Jurkat, Clone E6-1 (cell line): ENCODE measurements around the gene HS2ST1.
A peak's percentile ranks its signal among the peaks of the same experiment; 100 is the strongest.
"Not testable (repeated sequence)": the region's sequence is repeated elsewhere in the genome, so short reads cannot be mapped to it uniquely, and the experiment has no call there.

Experiments
- DNase-seq: peaks from one replicate; pipeline ENCODE4 v3.0.0-alpha.2; 2011; ENCODE audit warnings: low read depth, low spot score
- H3K4me3 ChIP-seq: 2 replicates; pipeline ENCODE4 v1.5.1; 2011; ENCODE audit warnings: mild to moderate bottlenecking, low read length, control low read depth, moderate library complexity

Gene HS2ST1

DNA sequence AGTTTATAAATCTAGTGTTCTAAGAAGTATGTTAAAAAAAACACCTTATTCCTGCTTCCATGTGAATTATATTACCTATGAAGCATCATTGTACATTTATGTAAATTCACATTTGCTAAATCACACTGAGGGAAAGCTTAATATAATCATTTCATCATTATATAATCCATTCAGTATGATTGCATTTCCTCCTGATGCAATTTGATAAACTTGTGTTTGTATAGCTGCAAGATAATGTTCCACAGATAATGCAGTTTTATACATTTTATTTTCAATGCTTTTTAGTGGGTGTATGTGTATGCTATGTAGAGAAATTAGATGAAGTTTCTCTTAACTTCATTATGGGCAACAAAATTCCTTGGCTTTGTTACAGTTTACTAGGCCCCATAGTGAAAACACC, 79.6 kb downstream of the HS2ST1 start:
- no peak overlapping the region for H3K4me3 ChIP-seq
- DNase-seq, result no peak

DNA sequence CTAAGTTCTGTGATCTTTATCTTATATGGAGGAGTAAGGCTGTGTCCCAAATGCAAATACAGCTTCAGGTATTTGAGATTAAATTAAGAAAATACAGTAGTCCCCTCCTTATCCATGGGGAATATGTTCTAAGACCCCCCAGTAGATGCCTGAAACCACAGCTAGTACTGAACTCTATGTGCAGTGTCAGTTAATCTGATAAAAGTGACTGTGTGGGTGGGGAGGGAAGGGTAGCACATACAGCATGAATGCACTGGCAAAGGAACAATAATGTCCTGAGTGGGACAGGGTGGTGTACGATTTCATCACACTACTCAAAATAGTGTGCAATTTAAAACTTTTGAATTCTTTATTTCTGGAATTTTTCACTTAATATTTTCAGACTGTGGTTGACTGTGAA, 83.1 kb downstream of the HS2ST1 start:
- H3K4me3 ChIP-seq, result no peak overlapping the region
- DNase-seq, result no peak

DNA sequence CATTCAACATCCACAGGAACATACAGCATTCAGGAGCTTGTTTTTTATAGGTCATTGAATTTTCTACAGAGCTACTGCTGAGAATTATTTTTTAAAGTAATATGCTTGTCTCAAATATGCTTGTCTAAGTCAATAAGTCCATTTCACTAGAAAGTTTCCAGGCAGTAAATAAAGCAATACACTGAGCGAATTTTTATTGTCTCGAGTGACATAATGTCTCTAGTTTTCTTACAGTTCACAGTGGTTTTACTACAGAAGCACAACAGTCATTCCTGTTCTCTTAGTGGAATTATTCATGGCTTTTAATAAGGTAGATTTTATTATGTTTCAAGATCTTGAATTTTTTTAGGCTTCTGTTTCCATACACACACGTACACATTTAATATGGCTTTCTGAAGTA, 83.8 kb downstream of the HS2ST1 start:
- DNase-seq, result no peak
- no peak overlapping the region for H3K4me3 ChIP-seq

DNA sequence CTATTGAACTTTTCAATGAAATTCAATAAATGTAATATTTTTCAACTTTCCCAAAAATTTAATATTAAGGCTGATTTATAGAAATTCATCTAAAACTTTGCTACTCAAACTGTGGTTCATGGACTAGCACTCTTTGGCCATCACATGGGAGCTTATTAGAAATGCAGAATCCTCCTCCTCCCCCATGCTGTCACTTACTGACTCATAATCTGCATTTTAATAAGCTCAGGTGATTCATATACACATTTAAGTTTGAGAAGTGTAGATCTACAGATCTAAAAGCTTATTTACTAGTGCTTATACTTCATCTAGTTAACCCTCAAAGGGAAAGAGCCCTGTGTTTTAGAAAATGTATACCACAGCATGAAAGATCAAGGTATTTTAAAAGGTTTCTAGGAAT, 84.3 kb downstream of the HS2ST1 start:
- no peak overlapping the region for H3K4me3 ChIP-seq
- no peak for DNase-seq

DNA sequence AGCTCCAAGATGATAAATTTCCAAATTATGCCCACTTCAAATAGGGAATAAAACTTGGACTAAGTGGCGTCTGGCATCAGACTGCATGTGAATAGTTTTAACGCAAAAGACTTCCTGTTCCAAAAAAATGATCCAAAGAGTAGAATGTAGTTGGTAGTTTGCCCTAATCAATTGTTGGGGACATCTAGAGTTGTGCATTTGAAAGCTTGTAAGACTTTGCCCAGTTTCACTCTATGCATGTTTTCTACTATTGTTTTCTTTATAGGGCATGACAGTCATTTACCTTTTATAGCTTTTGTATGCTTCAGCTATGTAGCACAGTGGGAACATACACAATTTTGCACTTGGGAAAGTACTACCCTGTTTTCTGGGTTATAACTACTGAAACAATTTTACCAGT, 86.0 kb downstream of the HS2ST1 start:
- no peak for DNase-seq

DNA sequence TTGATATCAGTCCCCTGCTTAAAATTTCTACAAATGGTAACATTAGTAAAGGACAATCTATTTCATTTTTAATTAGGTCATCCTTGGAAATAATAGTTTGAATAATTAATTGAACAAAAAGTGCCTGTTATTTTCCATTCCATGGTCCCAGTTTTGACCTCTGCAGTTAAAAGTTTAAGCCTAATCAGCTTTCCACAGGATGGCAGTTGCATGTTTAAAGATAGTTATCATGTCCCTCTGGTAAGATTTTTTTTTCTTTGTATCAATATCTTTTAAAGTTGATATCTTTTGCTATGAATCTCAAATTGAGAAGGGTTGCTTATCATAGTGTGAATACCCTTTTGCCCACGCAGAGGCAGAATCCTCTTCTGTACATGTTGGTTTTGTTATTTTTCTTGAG, 90.4 kb downstream of the HS2ST1 start:
- no peak overlapping the region for H3K4me3 ChIP-seq
- DNase-seq, result no peak

More for the DNA sequence above, 86.0 kb downstream of the HS2ST1 start:
- no peak overlapping the region for H3K4me3 ChIP-seq

DNA sequence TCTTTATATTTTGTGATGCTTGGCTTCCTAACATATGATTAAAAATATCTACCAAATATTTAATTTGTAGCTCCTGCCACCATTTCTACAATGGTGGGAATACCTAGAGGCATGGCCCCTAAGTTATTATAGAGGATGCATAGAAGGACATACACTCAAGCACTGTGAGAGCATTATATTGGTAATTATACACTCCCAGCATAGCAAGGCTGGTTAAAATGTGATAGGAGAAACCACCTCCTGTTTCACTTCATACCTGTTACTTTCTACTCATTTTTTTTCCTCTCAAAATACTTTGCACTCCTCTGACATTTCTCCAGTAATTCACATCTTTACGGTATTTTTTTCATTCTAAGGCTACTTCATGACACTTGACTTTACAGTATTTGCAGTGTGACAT, 92.9 kb downstream of the HS2ST1 start:
- H3K4me3 ChIP-seq, result no peak overlapping the region
- DNase-seq, result no peak

DNA sequence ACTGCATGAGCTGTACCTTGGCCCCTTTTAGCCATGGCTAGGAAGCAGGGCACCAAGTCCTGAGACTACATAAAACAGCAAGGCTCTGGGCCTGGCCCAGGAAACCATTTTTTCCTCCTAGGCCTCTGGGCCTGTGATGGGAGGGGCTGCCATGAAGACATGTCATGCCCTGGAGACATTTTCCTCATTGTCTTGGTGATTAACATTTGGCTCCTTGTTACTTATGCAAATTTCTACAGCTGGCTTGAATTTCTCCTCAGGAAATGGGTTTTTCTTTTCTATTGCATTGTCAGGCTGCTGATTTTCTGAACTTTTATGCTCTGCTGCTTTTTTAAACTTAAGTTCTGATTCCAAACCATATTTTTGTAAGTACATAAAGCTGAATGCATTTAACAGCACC, 99.0 kb downstream of the HS2ST1 start:
- not testable (repeated sequence) for DNase-seq, H3K4me3 ChIP-seq

DNA sequence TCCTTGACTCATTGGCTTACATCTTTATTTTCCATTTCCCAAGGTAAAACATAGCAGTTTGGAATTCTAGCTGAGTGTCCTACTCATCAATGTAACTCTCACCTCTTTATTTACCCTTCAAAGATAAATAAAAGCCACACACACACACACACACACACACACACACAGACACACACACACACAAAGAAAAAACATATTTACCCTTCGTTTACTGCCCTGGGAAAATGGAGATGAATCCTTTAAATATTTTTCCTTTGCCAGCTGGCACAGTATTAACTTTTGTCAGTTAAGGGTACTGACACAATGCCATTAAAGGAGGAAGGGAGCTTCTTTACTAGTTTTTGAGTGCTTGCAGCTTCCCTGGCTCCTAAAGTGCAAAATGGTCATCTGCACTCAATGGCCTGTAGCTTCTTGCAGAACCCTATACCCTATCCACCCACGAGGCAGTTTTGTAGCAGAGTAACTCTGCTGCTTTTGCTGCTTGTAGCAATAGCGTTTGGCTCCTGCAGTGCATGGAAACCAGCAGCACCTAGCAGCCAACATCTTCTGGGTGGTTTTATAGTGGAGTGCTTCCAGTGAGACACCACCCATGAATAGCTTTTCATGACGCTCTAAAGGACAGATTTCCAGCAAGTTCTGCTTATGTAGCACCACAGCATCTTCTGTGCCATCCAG, 103.7 kb downstream of the HS2ST1 start:
- no peak for DNase-seq
- H3K4me3 ChIP-seq, result no peak overlapping the region

DNA sequence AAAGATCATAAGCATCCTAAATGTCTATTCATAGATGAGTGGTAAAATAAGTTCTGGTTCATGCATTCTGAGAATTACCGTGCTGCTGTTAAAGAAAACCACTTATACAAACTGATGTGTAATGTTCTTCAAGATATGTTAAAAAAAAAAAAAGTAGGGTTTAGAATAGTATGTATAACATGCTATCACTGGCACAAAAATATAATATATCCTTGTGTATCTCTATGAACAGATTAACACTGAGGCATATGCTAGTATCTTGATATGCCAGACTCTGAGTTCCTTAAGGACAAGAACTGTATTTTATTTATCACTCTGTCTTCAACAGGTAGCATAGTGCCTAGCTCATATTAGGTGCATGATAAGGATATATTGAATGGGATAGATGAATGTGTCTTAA, 108.9 kb downstream of the HS2ST1 start:
- no peak overlapping the region for H3K4me3 ChIP-seq
- DNase-seq, result no peak

DNA sequence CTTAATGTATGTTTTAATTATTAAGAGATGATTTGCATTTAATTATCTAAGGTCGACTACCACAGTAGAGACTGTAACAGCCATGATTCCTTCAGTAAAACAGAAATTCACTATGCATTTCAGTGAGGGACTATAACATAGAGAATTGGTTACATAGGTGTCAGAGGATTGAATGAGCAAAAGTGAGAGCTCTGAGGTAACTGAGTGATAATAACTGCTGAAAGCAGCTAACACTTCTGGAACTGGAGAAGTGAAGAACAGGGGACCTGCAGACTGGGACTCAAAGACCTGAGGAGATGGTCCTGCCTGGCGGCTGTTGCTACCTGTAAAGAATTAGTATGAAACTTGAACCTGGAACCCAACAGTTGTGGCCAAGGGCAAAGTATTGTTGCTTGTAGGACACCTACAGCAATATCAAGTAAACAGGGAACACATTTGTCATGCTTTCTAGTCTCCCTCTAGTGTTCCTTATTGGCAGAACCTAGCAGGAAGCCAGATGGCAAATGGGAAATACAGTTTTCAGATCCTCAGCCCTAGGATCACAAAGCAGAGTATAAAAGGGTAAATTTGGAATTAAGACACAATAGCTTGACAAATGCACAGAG, 110.6 kb downstream of the HS2ST1 start:
- no peak overlapping the region for H3K4me3 ChIP-seq
- DNase-seq, result peak; percentile 50

DNA sequence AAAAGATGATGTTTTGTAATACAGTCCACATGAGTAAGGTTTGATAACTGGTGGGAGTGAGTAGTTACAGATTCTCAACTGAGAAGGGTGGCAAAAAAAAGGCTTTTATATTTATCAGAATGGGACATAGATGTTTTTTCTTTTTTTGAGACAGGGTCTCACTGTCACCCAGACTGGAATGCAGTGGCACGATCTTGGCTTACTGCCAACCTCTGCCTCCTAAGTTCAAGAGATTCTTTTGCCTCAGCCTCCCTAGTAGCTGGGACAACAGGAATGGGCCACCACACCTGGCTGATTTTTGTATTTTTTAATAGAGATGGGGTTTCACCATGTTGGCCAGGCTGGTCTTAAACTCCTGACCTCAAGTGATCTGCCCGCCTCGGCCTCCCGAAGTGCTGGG, 113.1 kb downstream of the HS2ST1 start:
- not testable (repeated sequence) for H3K4me3 ChIP-seq

DNA sequence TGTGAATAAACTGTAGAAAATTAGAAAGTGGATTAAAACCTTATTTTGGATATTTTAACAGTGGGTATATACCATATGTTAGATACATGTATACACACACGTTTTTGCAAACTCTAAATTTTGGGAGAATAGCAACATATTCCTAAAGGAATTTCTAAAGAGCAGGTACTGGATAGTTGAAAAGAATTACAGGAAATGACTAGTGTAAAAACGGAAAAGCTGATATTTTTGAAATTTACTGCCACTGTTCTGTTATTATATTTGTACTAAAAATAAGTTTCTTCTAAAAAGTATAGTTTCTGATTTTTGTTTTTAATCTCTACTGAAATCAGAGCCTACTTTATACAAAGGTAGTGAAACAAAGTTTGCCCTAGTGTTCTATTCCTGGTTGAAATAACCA, 114.1 kb downstream of the HS2ST1 start:
- H3K4me3 ChIP-seq, result no peak overlapping the region
- DNase-seq, result no peak

More for the DNA sequence above, 113.1 kb downstream of the HS2ST1 start:
- not testable (repeated sequence) for DNase-seq

DNA sequence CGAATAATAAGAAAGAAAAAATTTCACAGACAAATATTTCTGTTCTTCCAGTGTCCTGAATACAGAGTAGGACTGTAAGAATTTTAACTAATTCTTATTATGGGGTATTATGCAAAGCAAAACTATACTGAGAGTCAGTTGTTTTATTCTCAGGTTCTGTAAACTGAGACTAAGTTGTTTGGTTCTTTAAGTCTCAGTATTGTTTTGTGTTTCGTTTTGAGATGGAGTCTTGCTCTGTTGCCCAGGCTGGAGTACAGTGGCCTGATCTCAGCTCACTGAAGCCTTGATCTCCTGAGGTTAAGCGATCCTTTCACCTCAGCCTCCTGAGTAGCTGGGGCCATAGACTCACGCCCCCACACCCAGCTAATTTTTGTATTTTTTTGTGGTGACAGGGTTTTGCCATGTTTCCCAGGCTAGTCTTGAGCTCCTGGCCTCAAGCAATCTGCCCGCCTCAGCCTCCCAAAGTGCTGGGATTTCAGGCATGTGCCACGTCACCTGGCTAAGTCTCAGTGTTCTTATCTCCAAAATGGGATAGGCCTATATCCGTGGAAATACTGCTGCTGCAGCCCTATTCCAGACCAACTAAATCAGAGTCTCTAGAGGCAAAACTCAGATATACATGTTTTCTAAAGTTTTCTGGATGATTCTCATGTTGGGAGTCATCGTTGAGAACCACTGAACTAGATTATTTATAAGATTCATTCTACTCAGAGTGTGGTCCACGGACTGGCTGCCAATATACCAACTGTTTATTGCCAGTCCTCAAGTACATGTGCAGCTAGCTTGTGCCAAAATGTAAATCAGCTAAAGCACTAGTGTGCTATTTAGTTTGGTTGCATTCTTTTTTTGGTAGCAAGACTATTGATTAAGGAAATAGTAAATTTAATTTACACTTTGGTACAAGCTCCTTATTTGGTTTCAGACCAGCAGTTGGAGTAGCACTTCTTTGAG, 116.6 kb downstream of the HS2ST1 start:
- no peak for DNase-seq
- no peak overlapping the region for H3K4me3 ChIP-seq

DNA sequence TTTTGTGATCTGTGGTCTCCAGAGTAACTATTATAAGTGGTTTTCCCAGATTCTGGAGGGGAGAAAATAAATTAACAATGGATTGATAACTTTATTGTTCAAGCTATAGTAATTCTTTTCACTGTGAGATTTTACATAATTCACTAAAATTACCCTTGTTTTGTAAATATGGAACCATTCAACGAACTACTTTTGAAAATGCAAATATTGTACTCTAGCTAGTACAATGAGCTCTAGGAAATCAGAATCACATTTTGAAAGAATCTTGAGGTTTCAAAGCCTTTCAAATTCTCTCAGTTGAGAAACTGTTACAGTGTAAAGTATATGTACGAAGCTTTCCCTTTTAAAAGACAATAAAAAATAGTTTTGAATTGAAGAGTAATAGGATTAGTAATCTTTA, 119.9 kb downstream of the HS2ST1 start:
- no peak overlapping the region for H3K4me3 ChIP-seq
- no peak for DNase-seq

DNA sequence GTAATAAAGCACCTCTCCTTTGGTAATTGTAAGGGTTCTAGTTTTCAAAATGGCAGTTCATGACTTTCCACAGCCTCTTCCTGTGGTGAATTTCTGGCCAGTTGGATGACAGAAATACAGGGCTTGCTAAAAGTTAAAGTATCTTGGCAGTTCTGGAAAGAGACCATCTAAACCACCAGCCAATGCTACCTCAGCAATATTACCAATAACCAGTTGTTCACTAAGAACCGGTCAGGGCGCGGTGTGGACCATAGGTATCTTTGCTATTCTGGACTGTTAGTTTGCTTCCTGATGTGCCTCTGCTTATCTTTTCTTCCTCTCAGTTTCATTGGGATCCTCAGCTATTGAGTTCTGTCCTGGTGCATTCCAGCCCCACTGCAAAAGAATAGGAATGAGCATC, 124.7 kb downstream of the HS2ST1 start:
- no peak for DNase-seq
- H3K4me3 ChIP-seq, result no peak overlapping the region

DNA sequence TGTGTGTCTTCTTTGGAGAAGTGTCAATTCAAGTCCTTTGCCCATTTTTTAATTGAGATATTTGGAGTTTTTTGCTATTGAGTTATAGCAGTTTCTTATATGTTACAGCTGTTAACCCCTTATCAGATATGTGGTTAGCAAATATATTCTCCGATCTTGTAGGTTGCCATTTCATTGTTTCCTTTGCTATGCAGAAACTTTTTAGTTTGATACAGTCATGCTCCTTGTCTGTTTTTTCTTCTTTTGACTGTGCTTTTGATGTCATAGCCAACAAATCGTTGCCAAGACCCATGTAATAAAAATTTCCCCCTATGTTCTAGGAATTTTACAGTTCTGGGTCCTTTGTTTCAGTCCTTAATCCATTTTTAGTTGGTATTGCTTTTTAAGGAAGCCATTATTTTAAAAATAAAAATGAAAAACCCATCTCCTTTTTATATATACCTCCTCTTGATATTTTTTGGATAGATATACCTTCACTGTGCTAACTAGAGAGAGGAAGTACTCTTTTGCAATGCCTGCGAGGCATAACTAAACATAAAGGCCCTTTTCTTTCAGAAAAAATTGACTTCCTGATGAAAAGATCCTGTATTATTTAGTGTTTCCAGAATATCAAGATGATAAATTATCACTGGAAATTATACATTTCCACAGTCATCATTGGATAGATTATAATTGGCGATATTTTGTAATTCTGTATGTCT, 127.8 kb downstream of the HS2ST1 start:
- H3K4me3 ChIP-seq, result no peak overlapping the region; the same call in 1 of the 2 replicates
- DNase-seq, result peak; percentile 51

DNA sequence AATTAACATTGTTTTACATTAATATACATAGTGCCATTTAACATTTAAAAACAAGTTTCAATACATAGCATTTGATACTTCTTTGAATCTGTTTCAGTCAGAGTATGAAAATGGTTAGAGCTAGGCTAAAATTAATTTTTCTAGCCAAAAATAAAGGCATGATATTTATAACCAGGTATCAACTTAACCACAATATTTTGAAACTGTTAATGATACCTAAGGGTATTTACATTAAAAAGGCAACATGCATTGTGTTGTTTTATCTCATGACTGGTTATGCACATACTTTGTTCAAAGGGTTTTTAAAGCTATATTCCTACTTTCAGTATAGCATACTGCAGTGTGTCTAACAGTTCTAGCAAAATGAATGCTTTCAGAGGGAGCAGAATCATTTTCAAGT, 130.0 kb downstream of the HS2ST1 start:
- H3K4me3 ChIP-seq, result no peak overlapping the region
- no peak for DNase-seq

DNA sequence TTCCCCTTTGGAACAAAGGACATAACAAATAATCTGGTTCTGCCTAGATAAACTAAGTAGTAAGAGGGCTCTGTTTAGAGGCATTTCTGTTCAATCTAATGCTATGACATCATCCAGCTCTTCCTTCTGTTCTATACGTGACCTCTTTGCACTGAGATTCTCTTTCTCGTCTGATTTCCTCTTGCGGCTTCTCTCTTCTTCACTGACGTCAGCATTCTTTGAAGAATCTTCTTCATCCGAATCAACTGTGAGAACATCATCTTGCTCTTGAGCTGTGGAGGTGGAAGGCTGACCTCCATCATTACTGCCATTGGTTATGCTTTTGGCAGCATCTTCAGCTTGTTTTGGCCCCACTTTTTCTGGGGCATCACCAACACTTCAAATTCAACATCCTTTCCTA, 130.4 kb downstream of the HS2ST1 start:
- no peak overlapping the region for H3K4me3 ChIP-seq
- peak; percentile 73 for DNase-seq
